ENCODE results near the gene TXNDC11. TPM values are rescaled to one million over a fixed set of nuclear protein-coding genes. Genes with fewer than 3 reads are reported as not detected.

The TXNDC11 gene
- total and polyA plus RNA-seq, 2 experiments from 2014 or later = 6.8 to 12.0 TPM

DNA sequence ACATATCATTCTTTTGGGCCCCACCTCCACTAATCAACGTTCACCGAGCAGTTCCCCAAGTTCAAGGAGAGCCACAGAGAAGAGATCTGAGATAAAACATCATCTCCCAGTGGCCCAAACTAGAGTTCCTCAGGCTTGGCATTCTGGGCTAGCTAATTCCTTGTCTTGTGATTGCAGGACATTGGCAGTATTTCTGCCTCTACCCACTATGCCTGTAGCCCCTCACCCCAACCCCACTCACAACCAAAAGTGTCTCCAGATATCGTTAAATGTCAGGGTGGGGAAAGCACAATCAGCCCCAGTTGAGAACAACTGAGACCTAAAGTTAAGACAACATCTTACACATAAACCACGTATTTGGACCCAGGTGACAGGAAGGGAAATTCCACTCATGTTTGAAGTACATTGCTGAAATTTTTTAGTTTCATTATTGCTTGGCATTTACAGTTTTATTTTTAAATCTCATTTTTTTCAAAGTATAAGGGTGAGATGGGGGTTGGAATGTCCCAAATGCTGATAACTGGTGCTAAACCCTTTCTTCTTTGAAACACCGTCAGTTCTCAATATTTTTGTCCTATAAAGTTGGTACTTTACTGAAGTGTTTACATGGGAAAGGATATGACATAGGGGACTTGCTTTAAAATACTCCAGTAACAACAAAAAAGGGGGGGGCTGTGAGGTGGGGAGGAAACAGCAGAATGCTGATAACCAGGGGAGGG lies 40.8 kb upstream of the TXNDC11 start:
- TF ChIP-seq EZH2 (IDR thresholded peaks at IDR 0.05; ENCODE audit: low read depth, unreplicated experiment) = no peak
- TF ChIP-seq, protein P1, sequence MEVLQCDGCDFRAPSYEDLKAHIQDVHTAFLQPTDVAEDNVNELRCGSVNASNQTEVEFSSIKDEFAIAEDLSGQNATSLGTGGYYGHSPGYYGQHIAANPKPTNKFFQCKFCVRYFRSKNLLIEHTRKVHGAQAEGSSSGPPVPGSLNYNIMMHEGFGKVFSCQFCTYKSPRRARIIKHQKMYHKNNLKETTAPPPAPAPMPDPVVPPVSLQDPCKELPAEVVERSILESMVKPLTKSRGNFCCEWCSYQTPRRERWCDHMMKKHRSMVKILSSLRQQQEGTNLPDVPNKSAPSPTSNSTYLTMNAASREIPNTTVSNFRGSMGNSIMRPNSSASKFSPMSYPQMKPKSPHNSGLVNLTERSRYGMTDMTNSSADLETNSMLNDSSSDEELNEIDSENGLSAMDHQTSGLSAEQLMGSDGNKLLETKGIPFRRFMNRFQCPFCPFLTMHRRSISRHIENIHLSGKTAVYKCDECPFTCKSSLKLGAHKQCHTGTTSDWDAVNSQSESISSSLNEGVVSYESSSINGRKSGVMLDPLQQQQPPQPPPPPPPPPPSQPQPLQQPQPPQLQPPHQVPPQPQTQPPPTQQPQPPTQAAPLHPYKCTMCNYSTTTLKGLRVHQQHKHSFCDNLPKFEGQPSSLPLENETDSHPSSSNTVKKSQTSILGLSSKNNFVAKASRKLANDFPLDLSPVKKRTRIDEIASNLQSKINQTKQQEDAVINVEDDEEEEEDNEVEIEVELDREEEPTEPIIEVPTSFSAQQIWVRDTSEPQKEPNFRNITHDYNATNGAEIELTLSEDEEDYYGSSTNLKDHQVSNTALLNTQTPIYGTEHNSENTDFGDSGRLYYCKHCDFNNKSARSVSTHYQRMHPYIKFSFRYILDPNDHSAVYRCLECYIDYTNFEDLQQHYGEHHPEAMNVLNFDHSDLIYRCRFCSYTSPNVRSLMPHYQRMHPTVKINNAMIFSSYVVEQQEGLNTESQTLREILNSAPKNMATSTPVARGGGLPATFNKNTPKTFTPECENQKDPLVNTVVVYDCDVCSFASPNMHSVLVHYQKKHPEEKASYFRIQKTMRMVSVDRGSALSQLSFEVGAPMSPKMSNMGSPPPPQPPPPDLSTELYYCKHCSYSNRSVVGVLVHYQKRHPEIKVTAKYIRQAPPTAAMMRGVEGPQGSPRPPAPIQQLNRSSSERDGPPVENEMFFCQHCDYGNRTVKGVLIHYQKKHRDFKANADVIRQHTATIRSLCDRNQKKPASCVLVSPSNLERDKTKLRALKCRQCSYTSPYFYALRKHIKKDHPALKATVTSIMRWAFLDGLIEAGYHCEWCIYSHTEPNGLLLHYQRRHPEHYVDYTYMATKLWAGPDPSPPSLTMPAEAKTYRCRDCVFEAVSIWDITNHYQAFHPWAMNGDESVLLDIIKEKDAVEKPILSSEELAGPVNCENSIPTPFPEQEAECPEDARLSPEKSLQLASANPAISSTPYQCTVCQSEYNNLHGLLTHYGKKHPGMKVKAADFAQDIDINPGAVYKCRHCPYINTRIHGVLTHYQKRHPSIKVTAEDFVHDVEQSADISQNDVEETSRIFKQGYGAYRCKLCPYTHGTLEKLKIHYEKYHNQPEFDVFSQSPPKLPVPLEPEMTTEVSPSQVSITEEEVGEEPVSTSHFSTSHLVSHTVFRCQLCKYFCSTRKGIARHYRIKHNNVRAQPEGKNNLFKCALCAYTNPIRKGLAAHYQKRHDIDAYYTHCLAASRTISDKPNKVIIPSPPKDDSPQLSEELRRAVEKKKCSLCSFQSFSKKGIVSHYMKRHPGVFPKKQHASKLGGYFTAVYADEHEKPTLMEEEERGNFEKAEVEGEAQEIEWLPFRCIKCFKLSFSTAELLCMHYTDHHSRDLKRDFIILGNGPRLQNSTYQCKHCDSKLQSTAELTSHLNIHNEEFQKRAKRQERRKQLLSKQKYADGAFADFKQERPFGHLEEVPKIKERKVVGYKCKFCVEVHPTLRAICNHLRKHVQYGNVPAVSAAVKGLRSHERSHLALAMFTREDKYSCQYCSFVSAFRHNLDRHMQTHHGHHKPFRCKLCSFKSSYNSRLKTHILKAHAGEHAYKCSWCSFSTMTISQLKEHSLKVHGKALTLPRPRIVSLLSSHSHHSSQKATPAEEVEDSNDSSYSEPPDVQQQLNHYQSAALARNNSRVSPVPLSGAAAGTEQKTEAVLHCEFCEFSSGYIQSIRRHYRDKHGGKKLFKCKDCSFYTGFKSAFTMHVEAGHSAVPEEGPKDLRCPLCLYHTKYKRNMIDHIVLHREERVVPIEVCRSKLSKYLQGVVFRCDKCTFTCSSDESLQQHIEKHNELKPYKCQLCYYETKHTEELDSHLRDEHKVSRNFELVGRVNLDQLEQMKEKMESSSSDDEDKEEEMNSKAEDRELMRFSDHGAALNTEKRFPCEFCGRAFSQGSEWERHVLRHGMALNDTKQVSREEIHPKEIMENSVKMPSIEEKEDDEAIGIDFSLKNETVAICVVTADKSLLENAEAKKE (CRISPR knock-in tag; IDR thresholded peaks at IDR 0.05) = no peak
- TF ChIP-seq NANOG (IDR thresholded peaks at IDR 0.05; ENCODE audit: borderline replicate concordance) = no peak
- no peak for TF ChIP-seq EZH2phosphoT487 (IDR thresholded peaks at IDR 0.05; ENCODE audit: unreplicated experiment)
- no peak for TF ChIP-seq POLR2AphosphoS5 (IDR thresholded peaks at IDR 0.05; ENCODE audit: low read depth)
- no peak for TF ChIP-seq CREB1 (CRISPR knock-in tag; IDR thresholded peaks at IDR 0.05; ENCODE audit: low read depth)
- no peak for TF ChIP-seq ZNF114 (CRISPR knock-in tag; IDR thresholded peaks at IDR 0.05)
- TF ChIP-seq ZNF331 (CRISPR knock-in tag; IDR thresholded peaks at IDR 0.05; ENCODE audit: low read depth) = no peak
- no peak for TF ChIP-seq REST (IDR thresholded peaks at IDR 0.05; ENCODE audit: unreplicated experiment)
- TF ChIP-seq STAT1 (IDR thresholded peaks at IDR 0.05; ENCODE audit: unreplicated experiment) = no peak
- TF ChIP-seq JUNB (IDR thresholded peaks at IDR 0.05; ENCODE audit: unreplicated experiment) = no peak
- TF ChIP-seq ETS1 (IDR thresholded peaks at IDR 0.05) = no peak
- TF ChIP-seq, protein P2, sequence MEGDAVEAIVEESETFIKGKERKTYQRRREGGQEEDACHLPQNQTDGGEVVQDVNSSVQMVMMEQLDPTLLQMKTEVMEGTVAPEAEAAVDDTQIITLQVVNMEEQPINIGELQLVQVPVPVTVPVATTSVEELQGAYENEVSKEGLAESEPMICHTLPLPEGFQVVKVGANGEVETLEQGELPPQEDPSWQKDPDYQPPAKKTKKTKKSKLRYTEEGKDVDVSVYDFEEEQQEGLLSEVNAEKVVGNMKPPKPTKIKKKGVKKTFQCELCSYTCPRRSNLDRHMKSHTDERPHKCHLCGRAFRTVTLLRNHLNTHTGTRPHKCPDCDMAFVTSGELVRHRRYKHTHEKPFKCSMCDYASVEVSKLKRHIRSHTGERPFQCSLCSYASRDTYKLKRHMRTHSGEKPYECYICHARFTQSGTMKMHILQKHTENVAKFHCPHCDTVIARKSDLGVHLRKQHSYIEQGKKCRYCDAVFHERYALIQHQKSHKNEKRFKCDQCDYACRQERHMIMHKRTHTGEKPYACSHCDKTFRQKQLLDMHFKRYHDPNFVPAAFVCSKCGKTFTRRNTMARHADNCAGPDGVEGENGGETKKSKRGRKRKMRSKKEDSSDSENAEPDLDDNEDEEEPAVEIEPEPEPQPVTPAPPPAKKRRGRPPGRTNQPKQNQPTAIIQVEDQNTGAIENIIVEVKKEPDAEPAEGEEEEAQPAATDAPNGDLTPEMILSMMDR (conservative IDR thresholded peaks at IDR 0.05; ENCODE audit: low read depth in 2 of 2) = no peak
- Histone ChIP-seq H3K4me2 (no peak overlapping the region), H3K4me1 (ENCODE audit: insufficient read depth) (peaks cover 8% of the 10 kb centered on the region), H3K36me3 (ENCODE audit: insufficient read depth) (no peaks in the 10 kb centered on the region), H2AFZ (no peak overlapping the region), H3K27ac (ENCODE audit: low read depth) (peak overlapping the region; percentile 15; the same call in 1 of the 2 replicates), H3K79me2 (replicated peaks; ENCODE audit: insufficient read depth) (peaks cover 89% of the 10 kb centered on the region), H3F3A (replicated peaks; ENCODE audit: low read depth) (no peaks in the 10 kb centered on the region), H3K9me2 (ENCODE audit: insufficient read depth) (no peaks in the 10 kb centered on the region), H4K20me1 (replicated peaks; ENCODE audit: insufficient read depth) (peaks cover 14% of the 10 kb centered on the region), H3K4me3 (no peak overlapping the region), H3K27me3 (ENCODE audit: insufficient read depth) (no peaks in the 10 kb centered on the region)
- peaks cover 3% of the 10 kb centered on the region; the same call in 2 of the 3 replicates for H3K36me3 Mint-ChIP-seq (ENCODE audit: low read depth)
- DNase-seq (ENCODE audit: low spot score) = no peak
- no peaks in the 10 kb centered on the region for H3K27me3 Mint-ChIP-seq (ENCODE audit: insufficient read depth, low read depth, poor library complexity)
- no peak for ATAC-seq
- H3K4me3 Mint-ChIP-seq = no peak overlapping the region
- peak overlapping the region; percentile 86 for H3K27ac Mint-ChIP-seq
- no peaks in the 10 kb centered on the region; the same call in 2 of the 3 replicates for H3K9me3 Mint-ChIP-seq
- peaks cover 15% of the 10 kb centered on the region for H3K4me1 Mint-ChIP-seq
